Muscle of leg (tissue), 11 donors: ENCODE data around the gene STARD9. TPM values are rescaled to one million over a fixed set of nuclear protein-coding genes. Genes with fewer than 3 reads are reported as not detected.
"Not testable (repeated sequence)": the region's sequence is repeated elsewhere in the genome, so short reads cannot be mapped to it uniquely, and the experiment has no call there.

Experiments
- DNase-seq: peaks from one replicate; pipeline ENCODE4 v3.0.0; 2013
- H3K27ac ChIP-seq: one replicate; pipeline ENCODE4 v1.5.1; 2013; ENCODE audit warnings: mild to moderate bottlenecking, low read length, control low read depth
- H3K27me3 ChIP-seq: one replicate; pipeline ENCODE4 v1.6.1; 2013; ENCODE audit warnings: low read length; ENCODE audit not compliant: control insufficient read depth, insufficient read depth
- H3K36me3 ChIP-seq: one replicate; pipeline ENCODE4 v1.6.1; 2013; ENCODE audit warnings: low read length; ENCODE audit not compliant: control insufficient read depth, insufficient read depth
- H3K4me1 ChIP-seq: one replicate; pipeline ENCODE4 v1.6.1; 2013; ENCODE audit warnings: low read length; ENCODE audit not compliant: control insufficient read depth, insufficient read depth
- H3K4me3 ChIP-seq: one replicate; pipeline ENCODE4 v1.5.1; 2013; ENCODE audit warnings: low read length, control low read depth
- H3K9me3 ChIP-seq: replicated peaks from 2 replicates; pipeline ENCODE4 v1.6.1; 2013; ENCODE audit warnings: low read depth, low read length; ENCODE audit not compliant: control insufficient read depth
- WGBS: methylation state at CpG from one replicate; pipeline ENCODE4 v1.1.5; 2013; ENCODE audit warnings: missing lambda C conversion rate; ENCODE audit not compliant: insufficient coverage; 5-methylcytosine and 5-hydroxymethylcytosine counted together
- polyA plus RNA-seq, 8 donors: library from polyadenylated mRNA; unstranded; fragments of 120-200 nt; gene quantifications; one replicate each; pipeline versions ENCODE4 v1.2.1 to v1.2.3, GENCODE V29; 2013; ENCODE audit warnings: inconsistent platforms in 1 of 8, low replicate concordance in 1 of 8; ENCODE audit not compliant: insufficient read length in 8 of 8, insufficient read depth in 1 of 8
- total RNA-seq: library from RNA; stranded (reverse); fragments of 120-200 nt; gene quantifications from one replicate; pipeline ENCODE4 v1.2.4, GENCODE V29; 2013

The STARD9 gene
- total and polyA plus RNA-seq, 9 donors: 13.5 to 20.9 (median 16.8) TPM

- WGBS: 90% methylated on average over 3 of the region's 12 CpGs
- H3K4me3 ChIP-seq, H3K4me1 ChIP-seq, H3K27me3 ChIP-seq, DNase-seq, H3K27ac ChIP-seq, H3K9me3 ChIP-seq: not testable (repeated sequence)
- H3K36me3 ChIP-seq: peaks cover 12% of the 10 kb centered on the region
Measured at GRCh38 chr15:42556550-42557207, 18.7 kb upstream of the STARD9 start.

- Histone ChIP-seq H3K9me3 (no peaks in the 10 kb centered on the region), H3K4me3 (no peak overlapping the region), H3K36me3 (peaks cover 23% of the 10 kb centered on the region), H3K27ac (no peak overlapping the region), H3K4me1 (no peaks in the 10 kb centered on the region), H3K27me3 (no peaks in the 10 kb centered on the region)
- WGBS: 100% methylated on average over 1 of the region's 3 CpGs
- no peak for DNase-seq
Measured at GRCh38 chr15:42558739-42559138, 16.7 kb upstream of the STARD9 start.

DNA sequence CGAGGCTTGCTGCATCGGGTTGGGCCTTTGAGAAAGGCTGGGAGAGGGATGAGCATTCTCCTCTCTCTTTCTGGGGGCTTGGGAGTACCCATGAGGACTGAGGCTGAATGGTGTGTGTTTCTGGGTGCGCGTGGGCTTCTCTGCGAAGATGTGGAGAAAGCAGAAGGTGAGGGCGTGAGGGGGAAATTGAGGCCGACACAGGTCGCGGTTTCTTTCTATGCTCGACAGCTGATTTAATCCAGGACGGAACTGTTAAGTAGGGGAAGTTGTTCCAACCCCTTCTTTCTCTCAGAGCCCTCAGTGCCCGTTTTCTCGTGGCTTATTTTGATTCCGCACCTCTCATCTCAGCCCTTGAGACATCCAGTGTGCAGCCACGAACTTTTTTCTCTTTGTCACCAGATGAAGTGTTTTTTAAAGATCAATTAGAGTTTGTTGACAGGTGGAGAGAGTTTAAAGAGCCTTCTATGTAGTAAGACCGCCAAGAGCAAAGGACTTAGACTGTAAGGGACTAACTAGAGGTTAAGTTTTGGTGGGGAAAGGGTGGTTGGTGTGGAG is 711 bp downstream of the STARD9 start:
- Histone ChIP-seq H3K4me3 (peak overlapping the region; percentile 99), H3K9me3 (no peaks in the 10 kb centered on the region), H3K36me3 (no peaks in the 10 kb centered on the region), H3K27ac (peak overlapping the region; percentile 93), H3K4me1 (peaks cover 24% of the 10 kb centered on the region), H3K27me3 (no peaks in the 10 kb centered on the region)
- DNase-seq: no peak
- WGBS: 0% methylated on average over 1 of the region's 16 CpGs

- WGBS: 75% methylated on average over 1 of the region's 1 CpG
- no peaks in the 10 kb centered on the region for H3K36me3 ChIP-seq
- H3K4me1 ChIP-seq: peaks cover 29% of the 10 kb centered on the region
Measured at GRCh38 chr15:42576776-42577175, 1.4 kb downstream of the STARD9 start.

GRCh38 chr15:42577514-42578031 is 2.2 kb downstream of the STARD9 start:
- Histone ChIP-seq H3K4me3 (no peak overlapping the region), H3K36me3 (no peaks in the 10 kb centered on the region), H3K27me3 (no peaks in the 10 kb centered on the region), H3K27ac (peak overlapping the region; percentile 45), H3K9me3 (no peaks in the 10 kb centered on the region), H3K4me1 (peaks cover 35% of the 10 kb centered on the region)
- DNase-seq: peak; percentile 87
- no CpG with 5 or more reads among the region's 1 CpG for whole genome bisulfite sequencing

More at GRCh38 chr15:42576776-42577175, 1.4 kb downstream of the STARD9 start:
- DNase-seq: no peak
- Histone ChIP-seq H3K4me3 (peak overlapping the region; percentile 99), H3K27ac (no peak overlapping the region), H3K27me3 (no peaks in the 10 kb centered on the region), H3K9me3 (no peaks in the 10 kb centered on the region)

DNA sequence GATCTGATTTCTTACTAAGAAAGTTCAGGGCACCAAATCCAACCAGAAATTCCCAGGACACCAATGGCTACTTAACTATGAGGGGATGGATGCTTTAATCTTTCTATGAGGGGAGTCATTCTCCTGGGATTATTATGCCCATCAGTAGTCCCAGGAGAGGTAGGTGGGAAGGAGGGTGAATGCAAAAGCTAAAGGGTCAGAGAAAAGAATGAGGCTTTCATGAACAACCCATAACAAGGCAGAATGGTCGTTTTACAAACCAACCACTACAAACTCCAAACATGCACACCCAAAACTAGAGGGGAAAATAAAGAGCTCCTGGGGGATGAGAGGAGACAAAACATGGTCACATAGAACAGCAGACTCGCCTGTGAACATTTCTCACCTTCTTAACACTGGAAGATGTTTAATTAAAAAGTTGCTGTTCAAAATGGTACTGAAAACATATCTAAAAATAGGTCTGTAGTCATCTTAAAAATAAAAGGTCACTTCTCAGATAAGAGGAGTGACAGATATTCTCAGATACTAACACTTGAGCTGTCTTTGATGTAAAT is 3.7 kb downstream of the STARD9 start:
- peaks cover 48% of the 10 kb centered on the region for H3K4me1 ChIP-seq
- WGBS: no CpG with 5 or more reads among the region's 2 CpGs
- H3K4me3 ChIP-seq: no peak overlapping the region
- no peak for DNase-seq
- H3K9me3 ChIP-seq: no peaks in the 10 kb centered on the region
- no peaks in the 10 kb centered on the region for H3K36me3 ChIP-seq
- H3K27me3 ChIP-seq: no peaks in the 10 kb centered on the region
- H3K27ac ChIP-seq: no peak overlapping the region

- DNase-seq: peak; percentile 96
- H3K9me3 ChIP-seq: no peaks in the 10 kb centered on the region
- peak overlapping the region; percentile 43 for H3K4me3 ChIP-seq
- no peaks in the 10 kb centered on the region for H3K27me3 ChIP-seq
- H3K4me1 ChIP-seq: peaks cover 44% of the 10 kb centered on the region
- WGBS: 1% methylated on average over 30 of the region's 37 CpGs
- H3K36me3 ChIP-seq: peaks cover 10% of the 10 kb centered on the region
- H3K27ac ChIP-seq: peak overlapping the region; percentile 77
Measured at GRCh38 chr15:42581272-42581730, 5.9 kb downstream of the STARD9 start.

DNA sequence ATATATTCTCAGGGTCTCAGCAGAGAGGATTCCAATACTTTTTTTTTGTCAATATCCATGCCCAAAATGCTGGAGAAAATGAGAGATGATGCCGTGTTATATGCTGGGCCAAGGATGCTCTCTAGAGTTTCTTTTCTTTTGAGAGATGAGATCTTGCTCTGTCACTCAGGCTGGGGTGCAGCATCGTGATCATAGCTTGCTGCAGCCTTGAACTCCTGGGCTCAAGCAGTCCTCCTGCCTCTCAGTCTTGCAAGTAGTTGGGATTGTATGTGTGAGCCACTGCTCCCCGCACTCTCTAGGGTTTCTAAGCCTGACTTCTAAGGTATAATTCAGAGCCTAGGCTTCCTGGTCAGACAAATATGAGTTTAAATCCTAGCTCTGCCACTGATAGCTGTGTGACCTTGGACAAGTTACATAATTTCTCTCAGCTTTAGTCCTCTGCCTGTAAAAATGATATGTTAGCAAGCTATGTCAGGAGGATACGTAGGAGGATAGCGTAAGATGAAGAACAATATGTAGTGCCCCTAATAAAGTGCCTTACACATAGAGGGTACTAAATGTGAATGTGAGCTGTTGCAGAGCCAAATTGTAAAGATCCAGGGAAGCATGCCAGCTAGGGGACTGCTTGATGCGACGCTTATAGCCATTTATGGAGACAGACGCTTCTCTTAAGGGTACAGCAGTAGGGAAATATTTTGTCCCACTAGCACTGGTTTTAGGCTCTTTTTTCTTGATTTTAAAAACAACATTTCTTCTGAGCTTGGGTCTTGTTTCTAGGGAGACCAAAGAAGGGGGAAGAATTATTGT is 7.4 kb downstream of the STARD9 start:
- no peak overlapping the region for H3K4me3 ChIP-seq

GRCh38 chr15:42584031-42584765 is 8.8 kb downstream of the STARD9 start:
- DNase-seq: no peak
- no CpG with 5 or more reads among the region's 4 CpGs for WGBS
- Histone ChIP-seq H3K4me1 (peaks cover 34% of the 10 kb centered on the region), H3K36me3 (peaks cover 17% of the 10 kb centered on the region), H3K4me3 (no peak overlapping the region), H3K27me3 (no peaks in the 10 kb centered on the region), H3K27ac (peak overlapping the region; percentile 37), H3K9me3 (no peaks in the 10 kb centered on the region)

More for the DNA sequence above, 7.4 kb downstream of the STARD9 start:
- no peaks in the 10 kb centered on the region for H3K27me3 ChIP-seq
- DNase-seq: no peak
- H3K9me3 ChIP-seq: no peaks in the 10 kb centered on the region
- peak overlapping the region; percentile 60 for H3K27ac ChIP-seq
- H3K4me1 ChIP-seq: peaks cover 34% of the 10 kb centered on the region
- 33% methylated on average over 4 of the region's 8 CpGs for WGBS
- peaks cover 13% of the 10 kb centered on the region for H3K36me3 ChIP-seq
